Type B pancreatic cell (in vitro differentiated cells): ENCODE measurements around the gene CTNND2. TPM values are rescaled to one million over a fixed set of nuclear protein-coding genes. Genes with fewer than 3 reads are reported as not detected.

Source experiments
- DNase-seq: peaks from one replicate; pipeline ENCODE4 v3.0.0; 2021; ENCODE audit warnings: mixed read lengths; ENCODE audit not compliant: unreplicated experiment; ENCODE audit errors: extremely low spot score
- H3K27ac Mint-ChIP-seq: 2 replicates; pipeline ENCODE4 v1.8.0; 2021; ENCODE audit warnings: mild to moderate bottlenecking, mixed read lengths
- H3K27me3 Mint-ChIP-seq: 2 replicates; pipeline ENCODE4 v1.8.0; 2021; ENCODE audit warnings: mixed read lengths
- H3K36me3 Mint-ChIP-seq: 2 replicates; pipeline ENCODE4 v1.8.0; 2021; ENCODE audit warnings: mixed read lengths
- H3K4me1 Mint-ChIP-seq: one replicate; pipeline ENCODE4 v1.8.0; 2021; ENCODE audit warnings: mixed read lengths; ENCODE audit not compliant: unreplicated experiment
- H3K4me3 Mint-ChIP-seq: 2 replicates; pipeline ENCODE4 v1.8.0; 2021; ENCODE audit warnings: mild to moderate bottlenecking, mixed read lengths
- H3K9me3 Mint-ChIP-seq: 2 replicates; pipeline ENCODE4 v1.8.0; 2021; ENCODE audit warnings: mixed read lengths
- total RNA-seq: library from RNA; stranded (reverse); gene quantifications from 2 replicates; pipeline ENCODE4 v1.2.1, GENCODE V29; 2021; ENCODE audit warnings: low replicate concordance
- TF ChIP-seq, protein P1 (sequence below): fragments of 200-600 bp; sonication (generic); conservative IDR thresholded peaks from 2 replicates; pipeline ENCODE4 v1.5.0; 2021; ENCODE audit warnings: antibody characterized with exemption, mild to moderate bottlenecking

The CTNND2 gene
- total RNA-seq, 1 donor from 2014 or later = 49.5 TPM

DNA sequence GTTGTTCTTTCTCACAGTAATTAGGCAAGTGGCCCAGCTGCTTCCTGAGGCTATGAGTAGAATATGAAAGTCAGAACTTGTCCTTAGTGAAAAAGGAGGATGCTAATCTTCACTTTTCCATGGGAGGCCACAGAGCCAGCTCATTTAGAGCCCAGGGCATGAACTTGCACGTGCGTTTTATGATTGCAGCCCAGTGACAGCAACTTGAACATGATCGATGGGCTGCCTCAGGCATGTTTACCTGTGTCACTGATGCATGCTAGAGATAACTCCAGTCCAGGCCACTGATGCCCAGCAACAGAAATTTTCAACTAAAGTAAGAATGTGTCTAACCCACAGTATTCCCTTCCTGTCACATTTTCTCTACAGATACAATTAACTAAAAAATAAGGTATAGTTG is 179.3 kb downstream of the CTNND2 start:
- peaks cover under 1% of the 10 kb centered on the region for H3K27me3 Mint-ChIP-seq
- no peaks in the 10 kb centered on the region for H3K9me3 Mint-ChIP-seq
- TF ChIP-seq, protein P1, sequence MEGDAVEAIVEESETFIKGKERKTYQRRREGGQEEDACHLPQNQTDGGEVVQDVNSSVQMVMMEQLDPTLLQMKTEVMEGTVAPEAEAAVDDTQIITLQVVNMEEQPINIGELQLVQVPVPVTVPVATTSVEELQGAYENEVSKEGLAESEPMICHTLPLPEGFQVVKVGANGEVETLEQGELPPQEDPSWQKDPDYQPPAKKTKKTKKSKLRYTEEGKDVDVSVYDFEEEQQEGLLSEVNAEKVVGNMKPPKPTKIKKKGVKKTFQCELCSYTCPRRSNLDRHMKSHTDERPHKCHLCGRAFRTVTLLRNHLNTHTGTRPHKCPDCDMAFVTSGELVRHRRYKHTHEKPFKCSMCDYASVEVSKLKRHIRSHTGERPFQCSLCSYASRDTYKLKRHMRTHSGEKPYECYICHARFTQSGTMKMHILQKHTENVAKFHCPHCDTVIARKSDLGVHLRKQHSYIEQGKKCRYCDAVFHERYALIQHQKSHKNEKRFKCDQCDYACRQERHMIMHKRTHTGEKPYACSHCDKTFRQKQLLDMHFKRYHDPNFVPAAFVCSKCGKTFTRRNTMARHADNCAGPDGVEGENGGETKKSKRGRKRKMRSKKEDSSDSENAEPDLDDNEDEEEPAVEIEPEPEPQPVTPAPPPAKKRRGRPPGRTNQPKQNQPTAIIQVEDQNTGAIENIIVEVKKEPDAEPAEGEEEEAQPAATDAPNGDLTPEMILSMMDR = no peak
- peaks cover 8% of the 10 kb centered on the region for H3K4me1 Mint-ChIP-seq
- H3K36me3 Mint-ChIP-seq = no peaks in the 10 kb centered on the region
- DNase-seq = no peak
- H3K27ac Mint-ChIP-seq = peak overlapping the region; percentile 72
- peak overlapping the region; percentile 25 for H3K4me3 Mint-ChIP-seq

DNA sequence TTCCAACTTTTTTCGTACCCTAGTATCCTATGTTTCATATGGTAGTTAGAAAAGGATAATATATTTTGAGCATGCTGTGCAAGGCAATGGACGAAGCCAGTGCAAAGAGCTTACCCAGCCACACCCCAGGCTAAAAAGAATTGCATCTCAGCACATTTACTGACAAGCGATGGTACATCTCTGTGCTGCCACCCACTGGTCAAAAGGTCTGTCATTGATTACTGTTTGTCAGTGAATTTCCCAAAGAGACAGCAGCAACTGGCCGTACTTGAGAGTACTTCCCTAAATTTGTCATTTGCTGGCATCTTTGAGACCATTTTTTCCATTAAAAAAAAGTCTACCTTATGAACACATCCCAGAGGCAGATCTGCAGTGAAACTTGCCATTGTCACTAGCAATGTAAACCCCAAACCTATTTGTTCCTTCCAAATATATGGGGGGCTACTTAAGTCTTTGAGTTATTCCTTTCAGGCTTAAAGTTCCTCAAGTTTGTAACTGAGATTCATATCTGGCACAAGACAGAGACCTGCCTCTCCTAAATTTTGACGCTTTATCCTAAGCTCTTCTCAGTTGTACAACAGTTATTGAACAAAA is 184.3 kb downstream of the CTNND2 start:
- peaks cover 3% of the 10 kb centered on the region for H3K4me1 Mint-ChIP-seq
- H3K36me3 Mint-ChIP-seq = no peaks in the 10 kb centered on the region
- TF ChIP-seq, protein P1 = peak; percentile 76
- H3K27ac Mint-ChIP-seq = no peak overlapping the region
- H3K4me3 Mint-ChIP-seq = no peak overlapping the region
- no peaks in the 10 kb centered on the region for H3K27me3 Mint-ChIP-seq
- no peak for DNase-seq
- H3K9me3 Mint-ChIP-seq = no peaks in the 10 kb centered on the region

DNA sequence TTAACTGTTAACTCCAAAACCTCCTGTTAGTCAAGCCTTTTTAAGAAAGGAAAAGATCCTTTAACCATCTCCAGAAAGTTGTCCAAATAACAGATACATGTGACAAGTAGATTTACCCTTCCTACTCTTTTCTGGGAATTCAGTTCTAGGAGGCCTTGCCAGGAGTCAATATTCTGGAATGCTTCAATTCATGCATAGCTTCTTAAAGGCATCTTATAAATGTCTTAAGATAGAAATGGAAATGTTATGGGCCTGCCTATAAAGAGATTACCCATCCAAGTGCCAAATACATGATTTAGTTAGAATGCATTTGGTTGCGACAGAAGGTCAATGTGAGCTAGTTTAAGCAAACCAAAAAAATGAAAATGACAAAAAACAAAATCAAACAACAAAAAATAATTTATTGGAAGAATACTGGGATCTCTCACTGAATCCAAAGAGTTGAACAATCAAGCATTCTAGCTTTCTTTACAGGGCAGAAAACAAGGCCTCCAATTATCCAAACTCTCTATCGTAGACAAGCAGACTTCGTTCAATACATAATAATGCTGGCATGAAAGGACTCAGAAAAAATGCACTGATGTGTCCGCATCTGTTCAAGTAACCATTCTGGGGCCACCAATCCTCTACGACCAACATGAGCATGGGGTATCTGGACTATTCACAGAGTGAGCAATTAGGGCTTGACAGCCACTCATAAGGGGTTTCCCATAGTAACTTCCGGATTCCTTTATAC is 188.6 kb downstream of the CTNND2 start:
- H3K4me1 Mint-ChIP-seq = peaks cover 3% of the 10 kb centered on the region
- no peaks in the 10 kb centered on the region for H3K27me3 Mint-ChIP-seq
- no peak for DNase-seq
- no peak overlapping the region for H3K4me3 Mint-ChIP-seq
- no peaks in the 10 kb centered on the region for H3K36me3 Mint-ChIP-seq
- H3K9me3 Mint-ChIP-seq = no peaks in the 10 kb centered on the region
- TF ChIP-seq, protein P1 = no peak
- H3K27ac Mint-ChIP-seq = no peak overlapping the region

DNA sequence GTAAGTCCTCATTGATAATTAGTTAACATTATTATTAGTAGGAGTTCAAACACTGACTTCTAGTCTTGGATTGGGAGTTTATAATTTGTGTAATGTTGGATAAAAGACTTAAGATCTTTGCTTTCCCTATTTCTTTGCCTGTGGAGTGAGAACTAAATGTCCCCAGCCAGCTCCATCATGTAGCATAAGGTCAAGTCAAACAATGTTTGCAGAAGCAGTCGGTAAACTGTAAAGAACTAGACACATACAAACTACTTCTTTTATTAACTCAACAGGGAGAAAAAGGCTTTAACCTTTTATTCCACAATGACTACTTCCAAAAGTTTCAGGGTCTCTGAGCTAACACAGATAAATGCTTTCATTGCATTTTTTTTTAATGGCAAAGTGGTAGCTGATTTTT is 192.3 kb downstream of the CTNND2 start:
- Mint-ChIP-seq H3K4me3 (no peak overlapping the region), H3K4me1 (peaks cover 6% of the 10 kb centered on the region), H3K9me3 (no peaks in the 10 kb centered on the region), H3K36me3 (no peaks in the 10 kb centered on the region), H3K27me3 (no peaks in the 10 kb centered on the region), H3K27ac (no peak overlapping the region)
- TF ChIP-seq, protein P1 = no peak
- no peak for DNase-seq

DNA sequence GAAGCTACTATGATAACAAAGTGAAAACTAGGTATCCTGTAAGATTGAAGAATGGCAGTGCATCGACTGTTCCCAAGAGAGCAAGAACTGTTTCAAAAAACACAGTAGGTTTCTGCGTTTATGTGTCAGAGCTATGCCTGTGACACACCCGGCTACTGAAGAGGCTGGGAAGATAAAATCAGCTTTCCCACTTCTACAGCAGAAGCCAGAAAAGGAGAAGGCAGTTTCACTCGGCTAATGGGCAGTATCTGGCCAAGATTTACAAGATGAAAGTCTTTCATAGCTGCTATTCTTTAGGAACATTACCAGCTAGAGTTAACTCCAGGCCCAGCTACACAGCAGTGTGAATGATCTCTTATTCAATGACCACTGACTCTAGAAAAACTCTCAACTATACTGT is 195.2 kb downstream of the CTNND2 start:
- TF ChIP-seq, protein P1 = no peak
- Mint-ChIP-seq H3K27ac (no peak overlapping the region), H3K36me3 (no peaks in the 10 kb centered on the region), H3K9me3 (no peaks in the 10 kb centered on the region), H3K4me3 (no peak overlapping the region), H3K27me3 (no peaks in the 10 kb centered on the region), H3K4me1 (peaks cover 6% of the 10 kb centered on the region)
- no peak for DNase-seq
